ENCODE data around the gene TFG. TPM values are rescaled to one million over a fixed set of nuclear protein-coding genes. Genes with fewer than 3 reads are reported as not detected.

TFG gene
- total RNA-seq, 4 donors from 2014 or later = 61.0 to 74.4 (median 64.9) TPM

- Histone ChIP-seq H3K9me3 (no peaks in the 10 kb centered on the region), H3K4me3 (no peak overlapping the region), H3K36me3 (peaks cover 14 to 65% (median 37%) of the 10 kb centered on the region in 4 donors), H3K27me3 (no peaks in the 10 kb centered on the region), H3K27ac (replicated peaks in 1 of 4) (no peak overlapping the region), H3K4me1 (peaks cover 4 to 19% (median 12%) of the 10 kb centered on the region in 4 donors)
- no peak for DNase-seq (ENCODE audit: extremely low spot score)
- 91% methylated on average over 3 of the region's 3 CpGs for WGBS
- intact Hi-C loops (cut with DNase I) = no loop called here
- TF ChIP-seq POLR2AphosphoS5 (IDR thresholded peaks at IDR 0.05) = no peak
- no peak for TF ChIP-seq CTCF (IDR thresholded peaks at IDR 0.05)
- TF ChIP-seq POLR2A (IDR thresholded peaks at IDR 0.05; ENCODE audit: low read depth) = no peak
- TF ChIP-seq EP300 (IDR thresholded peaks at IDR 0.05) = no peak
Measured at GRCh38 chr3:100732435-100732834, 23.1 kb downstream of the TFG start.

- H3K36me3 ChIP-seq = peaks cover 28 to 82% (median 46%) of the 10 kb centered on the region in 4 donors
- TF ChIP-seq EP300 (IDR thresholded peaks at IDR 0.05) = no peak
- peak in 1 of 3 experiments; percentile 31 for TF ChIP-seq CTCF (IDR thresholded peaks at IDR 0.05)
- intact Hi-C loops (cut with DNase I) = no loop called here
- 34% methylated on average over 2 of the region's 2 CpGs for WGBS
- no peaks in the 10 kb centered on the region for H3K9me3 ChIP-seq
- no peak overlapping the region for H3K27ac ChIP-seq (replicated peaks in 1 of 4)
- H3K4me3 ChIP-seq = no peak overlapping the region
- H3K4me1 ChIP-seq = peaks cover 0 to 10% (median 3%) of the 10 kb centered on the region in 4 donors
- no peak for DNase-seq (ENCODE audit: extremely low spot score)
- no peaks in the 10 kb centered on the region for H3K27me3 ChIP-seq
Measured at GRCh38 chr3:100737334-100737733, 28.0 kb downstream of the TFG start.

- TF ChIP-seq POLR2AphosphoS5 (IDR thresholded peaks at IDR 0.05) (no peak), CTCF (IDR thresholded peaks at IDR 0.05) (no peak), EP300 (IDR thresholded peaks at IDR 0.05) (no peak), POLR2A (IDR thresholded peaks at IDR 0.05; ENCODE audit: low read depth) (no peak)
- WGBS = 94% methylated on average over 1 of the region's 1 CpG
- DNase-seq (ENCODE audit: extremely low spot score) = no peak
- H3K36me3 ChIP-seq = peaks cover 25 to 74% (median 47%) of the 10 kb centered on the region in 4 donors
- H3K9me3 ChIP-seq = no peaks in the 10 kb centered on the region
- no peak overlapping the region for H3K27ac ChIP-seq (replicated peaks in 1 of 4)
- H3K27me3 ChIP-seq = no peaks in the 10 kb centered on the region
- no peak overlapping the region for H3K4me3 ChIP-seq
- peaks cover 0 to 5% (median 0%) of the 10 kb centered on the region in 4 donors for H3K4me1 ChIP-seq
- intact Hi-C loops (cut with DNase I) = loop anchor here (10.0 kb wide), 1 partner anchor 455 kb away; no protein-coding TSS in a partner anchor
Measured at GRCh38 chr3:100740207-100740606, 30.9 kb downstream of the TFG start.

- H3K9me3 ChIP-seq = no peaks in the 10 kb centered on the region
- H3K36me3 ChIP-seq = peaks cover 19 to 70% (median 41%) of the 10 kb centered on the region in 4 donors
- no peak for DNase-seq (ENCODE audit: extremely low spot score)
- TF ChIP-seq EP300 (IDR thresholded peaks at IDR 0.05) (no peak), POLR2A (IDR thresholded peaks at IDR 0.05; ENCODE audit: low read depth) (no peak), POLR2AphosphoS5 (IDR thresholded peaks at IDR 0.05) (no peak), CTCF (IDR thresholded peaks at IDR 0.05) (no peak)
- no peak overlapping the region for H3K4me3 ChIP-seq
- no peak overlapping the region for H3K27ac ChIP-seq (replicated peaks in 1 of 4)
- H3K27me3 ChIP-seq = no peaks in the 10 kb centered on the region
- intact Hi-C loops (cut with DNase I) = loop anchor here (10.0 kb wide), 1 partner anchor 451 kb away; no protein-coding TSS in a partner anchor
- H3K4me1 ChIP-seq = peaks cover 0 to 18% (median 8%) of the 10 kb centered on the region in 4 donors
- WGBS = 87% methylated on average over 3 of the region's 3 CpGs
Measured at GRCh38 chr3:100743535-100743934, 34.2 kb downstream of the TFG start.

GRCh38 chr3:100744671-100745070 is 35.4 kb downstream of the TFG start:
- Histone ChIP-seq H3K4me1 (peaks cover 0 to 18% (median 9%) of the 10 kb centered on the region in 4 donors), H3K4me3 (no peak overlapping the region), H3K36me3 (peaks cover 19 to 77% (median 41%) of the 10 kb centered on the region in 4 donors), H3K27me3 (no peaks in the 10 kb centered on the region), H3K27ac (replicated peaks in 1 of 4) (no peak overlapping the region), H3K9me3 (no peaks in the 10 kb centered on the region)
- WGBS = 92% methylated on average over 2 of the region's 2 CpGs
- no peak for DNase-seq (ENCODE audit: extremely low spot score)
- intact Hi-C loops (cut with DNase I) = loop anchor here (10.0 kb wide), 1 partner anchor 450 kb away; no protein-coding TSS in a partner anchor
- TF ChIP-seq POLR2AphosphoS5 (IDR thresholded peaks at IDR 0.05) (no peak), EP300 (IDR thresholded peaks at IDR 0.05) (no peak), POLR2A (IDR thresholded peaks at IDR 0.05; ENCODE audit: low read depth) (no peak), CTCF (IDR thresholded peaks at IDR 0.05) (no peak)
